Uterus (tissue), 4 donors: ENCODE data around the gene GNAL. TPM values are rescaled to one million over a fixed set of nuclear protein-coding genes. Genes with fewer than 3 reads are reported as not detected.

Experiments used
- DNase-seq, 2 donors: peaks; one replicate each; pipeline ENCODE4 v3.0.0-alpha.2; 2019 to 2020
- H3K27ac ChIP-seq, 2 donors: fragments of 200-600 bp; sonication (generic); 1 replicate in 1 of 2; 2 replicates in 1 of 2; pipeline ENCODE4 v1.5.1; 2016 to 2018
- H3K27me3 ChIP-seq, 2 donors: fragments of 200-600 bp; sonication (generic); one replicate each; pipeline ENCODE4 v1.5.1; 2018 to 2019; ENCODE audit warnings: control low read depth in 1 of 2
- H3K36me3 ChIP-seq, 2 donors: fragments of 200-600 bp; sonication (generic); one replicate each; pipeline ENCODE4 v1.5.1; 2019; ENCODE audit warnings: control low read depth in 1 of 2
- H3K4me1 ChIP-seq, 2 donors: fragments of 200-600 bp; sonication (generic); one replicate each; pipeline ENCODE4 v1.5.1; 2018 to 2019; ENCODE audit warnings: control low read depth in 1 of 2
- H3K4me3 ChIP-seq, 2 donors: fragments of 200-600 bp; sonication (generic); 1 replicate in 1 of 2; 2 replicates in 1 of 2; pipeline ENCODE4 v1.5.1; 2018 to 2019; ENCODE audit warnings: mild to moderate bottlenecking in 1 of 2
- H3K9me3 ChIP-seq, 2 donors: fragments of 200-600 bp; sonication (generic); one replicate each; pipeline ENCODE4 v1.5.1; 2019; ENCODE audit warnings: control low read depth in 1 of 2
- CTCF ChIP-seq, 4 experiments: fragments of 200-600 bp in 2 of 4; fragments of 450-650 bp in 2 of 4; sonication (generic) in 2 of 4; IDR thresholded peaks; one replicate each; pipeline ENCODE4 v1.5.1; 2016 to 2019; ENCODE audit warnings: antibody characterized with exemption in 4 of 4, mild to moderate bottlenecking in 2 of 4, moderate library complexity in 1 of 4
- POLR2A ChIP-seq, 2 donors: fragments of 450-650 bp; IDR thresholded peaks; one replicate each; pipeline ENCODE4 v1.6.1; 2016; ENCODE audit warnings: antibody characterized with exemption in 2 of 2, mild to moderate bottlenecking in 1 of 2, moderate library complexity in 1 of 2
- intact Hi-C: fragments of 100-400 bp; cut with DNase I; formaldehyde crosslinking; loops from one replicate; pipeline ENCODE4 v1.15.1; 2023; ENCODE audit warnings: low total_unique reads
- total RNA-seq, 4 donors: library from RNA; depleted of rRNA in 3 of 4; stranded (reverse); fragments of >200 nt in 3 of 4; gene quantifications; one replicate each; pipeline versions ENCODE4 v1.1.0 to v1.2.4, GENCODE V29; 2014 to 2023
- donor health status: DM: yes; HTN: yes; CAD: no.

GNAL gene
- total RNA-seq, 4 donors from 2014 or later = 4.6 to 20.2 (median 13.8) TPM

GRCh38 chr18:11752116-11752911 is 63.2 kb downstream of the GNAL start:
- Histone ChIP-seq H3K4me3 (peak overlapping the region in 1 of 2 donors; percentile 26), H3K27me3 (no peaks in the 10 kb centered on the region), H3K9me3 (no peaks in the 10 kb centered on the region), H3K27ac (no peak overlapping the region), H3K4me1 (peaks cover 0 to 9% of the 10 kb centered on the region in 2 donors), H3K36me3 (no peaks in the 10 kb centered on the region)
- DNase-seq = no peak
- intact Hi-C loops = no loop called here
- no peak for TF ChIP-seq CTCF (IDR thresholded peaks at IDR 0.05)
- TF ChIP-seq POLR2A (IDR thresholded peaks at IDR 0.05) = no peak

GRCh38 chr18:11754979-11755378 is 65.9 kb downstream of the GNAL start:
- H3K9me3 ChIP-seq = no peaks in the 10 kb centered on the region
- no peak overlapping the region for H3K4me3 ChIP-seq
- no peak overlapping the region for H3K27ac ChIP-seq
- no peaks in the 10 kb centered on the region for H3K36me3 ChIP-seq
- intact Hi-C loops = no loop called here
- peaks cover 0 to 9% of the 10 kb centered on the region in 2 donors for H3K4me1 ChIP-seq
- H3K27me3 ChIP-seq = no peaks in the 10 kb centered on the region
- TF ChIP-seq CTCF (IDR thresholded peaks at IDR 0.05) (no peak), POLR2A (IDR thresholded peaks at IDR 0.05) (no peak)
- DNase-seq = no peak

- Histone ChIP-seq H3K27ac (no peak overlapping the region), H3K4me1 (peaks cover 0 to under 1% of the 10 kb centered on the region in 2 donors), H3K9me3 (no peaks in the 10 kb centered on the region), H3K4me3 (no peak overlapping the region), H3K36me3 (no peaks in the 10 kb centered on the region), H3K27me3 (no peaks in the 10 kb centered on the region)
- DNase-seq = no peak
- intact Hi-C loops = no loop called here
- TF ChIP-seq CTCF (IDR thresholded peaks at IDR 0.05) = no peak
Observed at GRCh38 chr18:11757084-11757590, 68.1 kb downstream of the GNAL start.

GRCh38 chr18:11759456-11759855 is 70.4 kb downstream of the GNAL start:
- DNase-seq = no peak
- no peaks in the 10 kb centered on the region for H3K4me1 ChIP-seq
- H3K27me3 ChIP-seq = no peaks in the 10 kb centered on the region
- H3K4me3 ChIP-seq = no peak overlapping the region
- no peak overlapping the region for H3K27ac ChIP-seq
- H3K9me3 ChIP-seq = no peaks in the 10 kb centered on the region
- H3K36me3 ChIP-seq = no peaks in the 10 kb centered on the region
- intact Hi-C loops = no loop called here
- TF ChIP-seq POLR2A (IDR thresholded peaks at IDR 0.05) = no peak
- no peak for TF ChIP-seq CTCF (IDR thresholded peaks at IDR 0.05)

- no peaks in the 10 kb centered on the region for H3K4me1 ChIP-seq
- no peaks in the 10 kb centered on the region for H3K9me3 ChIP-seq
- no peaks in the 10 kb centered on the region for H3K27me3 ChIP-seq
- TF ChIP-seq POLR2A (IDR thresholded peaks at IDR 0.05) (no peak), CTCF (IDR thresholded peaks at IDR 0.05) (no peak)
- no peak overlapping the region for H3K27ac ChIP-seq
- intact Hi-C loops = no loop called here
- DNase-seq = no peak
- no peak overlapping the region for H3K4me3 ChIP-seq
- H3K36me3 ChIP-seq = no peaks in the 10 kb centered on the region
Observed at GRCh38 chr18:11760498-11761167, 71.6 kb downstream of the GNAL start.
